CD4-positive, alpha-beta T cell treated with Interleukin-6 for 4 hours (primary cell): ENCODE results near the gene C2orf92.

Experiments
- DNase-seq: peaks from one replicate; pipeline ENCODE4 v3.0.0-alpha.2; 2020; ENCODE audit warnings: mixed read lengths

C2orf92 gene

DNA sequence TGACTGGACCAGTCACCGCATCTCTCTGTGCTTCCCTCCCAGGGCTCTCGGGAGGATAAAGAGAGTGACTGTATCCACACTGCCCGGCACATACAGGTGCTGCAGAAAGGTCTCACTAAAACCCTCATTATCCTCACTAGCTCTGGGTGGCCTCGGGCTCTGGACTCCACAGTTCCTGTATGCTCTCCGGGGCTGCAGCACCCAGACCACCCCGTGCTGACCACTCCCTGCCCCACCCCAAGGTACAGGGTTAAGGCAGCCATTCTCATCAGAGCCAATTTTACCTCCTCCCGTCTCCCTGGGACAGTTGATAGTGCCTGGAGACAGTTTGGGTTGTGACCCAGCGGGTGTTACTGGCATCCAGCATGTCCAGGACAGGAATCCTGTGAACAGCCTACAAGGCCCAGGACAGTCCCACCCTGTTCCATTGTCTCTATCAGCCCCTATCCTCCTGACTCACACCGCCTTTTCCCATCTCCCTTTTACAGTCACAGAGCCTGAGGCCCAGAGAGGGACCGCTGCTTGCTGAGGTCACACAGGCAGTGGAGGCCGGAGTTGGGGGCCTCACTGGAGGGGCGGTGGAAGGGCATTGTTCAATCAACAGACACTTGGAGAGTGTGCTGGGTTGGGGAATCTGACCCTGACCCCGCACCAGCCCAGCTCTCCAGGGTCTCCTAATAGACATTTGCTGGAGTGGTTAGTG, 45.6 kb downstream of the C2orf92 start:
- no peak for DNase-seq

GRCh38 chr2:97715951-97716694, 46.6 kb downstream of the C2orf92 start:
- no peak for DNase-seq

- no peak for DNase-seq
These were observed 47.4 kb downstream of the C2orf92 start for GRCh38 chr2:97716695-97717612.

DNA sequence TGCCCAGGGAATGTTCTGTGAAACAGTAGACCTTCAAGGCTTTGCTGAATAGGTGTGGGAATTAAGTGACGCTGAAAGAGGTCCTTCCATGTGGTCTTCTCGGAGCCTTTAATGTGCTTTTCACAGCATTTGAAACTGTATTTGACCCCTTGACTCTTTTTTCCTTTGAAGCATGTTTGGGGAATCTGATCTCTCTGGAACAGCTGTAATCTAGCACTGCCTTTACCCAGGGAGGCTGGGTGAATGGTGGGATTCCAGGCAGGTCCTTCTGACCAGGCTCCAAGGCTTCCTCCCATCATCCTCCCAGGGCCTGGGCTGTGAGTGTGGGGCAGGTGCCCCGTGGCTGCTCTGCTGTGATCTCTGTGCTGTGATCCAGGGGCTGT, 48.1 kb downstream of the C2orf92 start:
- DNase-seq: no peak

- peak; percentile 84 for DNase-seq
These were observed 48.8 kb downstream of the C2orf92 start for GRCh38 chr2:97718051-97718882.

DNA sequence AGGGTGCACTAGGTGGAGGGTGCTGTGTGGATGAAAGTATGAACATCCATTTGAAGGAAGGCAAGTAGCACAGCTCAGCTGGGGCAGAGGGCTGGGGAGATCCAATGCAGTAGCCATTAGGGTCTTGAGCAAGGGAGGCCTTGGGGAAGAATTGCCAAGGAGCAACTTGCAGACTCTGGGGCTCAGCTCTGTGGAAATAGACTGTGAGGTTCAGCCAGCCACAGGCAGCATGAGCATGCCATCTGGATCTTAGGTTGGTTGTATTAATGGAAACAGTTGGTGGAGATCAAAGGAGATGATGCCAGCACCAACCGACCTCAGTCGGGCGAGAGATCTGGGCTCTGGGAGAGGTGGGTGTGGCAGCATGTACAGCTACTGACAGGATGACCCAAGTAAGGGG, 49.4 kb downstream of the C2orf92 start:
- no peak for DNase-seq

- no peak for DNase-seq
These were observed 50.0 kb downstream of the C2orf92 start for GRCh38 chr2:97719362-97720155.

DNA sequence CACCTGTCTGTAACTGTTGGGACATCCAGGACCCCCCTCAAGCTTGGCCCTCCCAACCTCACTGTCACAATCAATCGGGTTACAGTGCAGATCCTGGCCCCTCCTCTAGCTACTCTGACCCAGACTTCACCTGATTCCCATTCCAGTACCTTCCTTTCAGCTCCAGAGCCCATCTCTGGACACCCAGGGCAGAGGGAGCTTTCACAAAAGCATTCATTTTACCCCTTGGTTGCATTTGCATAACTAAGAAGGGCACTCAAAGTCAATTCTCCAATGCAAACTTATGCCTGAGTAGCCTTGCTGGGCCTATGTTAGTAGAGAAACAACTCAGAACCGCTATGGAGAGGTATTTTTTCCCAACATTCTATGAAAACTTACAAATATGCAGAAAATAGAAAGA, 51.2 kb downstream of the C2orf92 start:
- DNase-seq: no peak

DNA sequence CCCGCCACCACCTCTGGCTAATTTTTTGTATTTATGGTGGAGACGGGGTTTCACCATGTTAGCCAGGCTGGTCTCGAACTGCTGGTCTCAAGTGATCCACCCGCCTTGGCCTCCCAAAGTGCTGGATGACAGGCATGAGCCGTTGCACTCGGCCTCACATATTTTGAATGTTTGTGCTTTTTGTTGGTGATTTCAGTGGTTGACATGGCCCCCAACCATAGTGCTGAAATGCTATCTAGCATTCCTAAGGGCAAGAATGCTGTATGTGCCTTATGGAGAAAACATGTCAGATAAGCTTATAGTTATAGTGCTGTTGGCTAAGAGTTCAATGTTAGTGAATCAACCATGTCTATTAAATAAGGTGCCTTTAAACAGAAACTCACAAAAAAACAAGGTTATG, 52.7 kb downstream of the C2orf92 start:
- no peak for DNase-seq

DNA sequence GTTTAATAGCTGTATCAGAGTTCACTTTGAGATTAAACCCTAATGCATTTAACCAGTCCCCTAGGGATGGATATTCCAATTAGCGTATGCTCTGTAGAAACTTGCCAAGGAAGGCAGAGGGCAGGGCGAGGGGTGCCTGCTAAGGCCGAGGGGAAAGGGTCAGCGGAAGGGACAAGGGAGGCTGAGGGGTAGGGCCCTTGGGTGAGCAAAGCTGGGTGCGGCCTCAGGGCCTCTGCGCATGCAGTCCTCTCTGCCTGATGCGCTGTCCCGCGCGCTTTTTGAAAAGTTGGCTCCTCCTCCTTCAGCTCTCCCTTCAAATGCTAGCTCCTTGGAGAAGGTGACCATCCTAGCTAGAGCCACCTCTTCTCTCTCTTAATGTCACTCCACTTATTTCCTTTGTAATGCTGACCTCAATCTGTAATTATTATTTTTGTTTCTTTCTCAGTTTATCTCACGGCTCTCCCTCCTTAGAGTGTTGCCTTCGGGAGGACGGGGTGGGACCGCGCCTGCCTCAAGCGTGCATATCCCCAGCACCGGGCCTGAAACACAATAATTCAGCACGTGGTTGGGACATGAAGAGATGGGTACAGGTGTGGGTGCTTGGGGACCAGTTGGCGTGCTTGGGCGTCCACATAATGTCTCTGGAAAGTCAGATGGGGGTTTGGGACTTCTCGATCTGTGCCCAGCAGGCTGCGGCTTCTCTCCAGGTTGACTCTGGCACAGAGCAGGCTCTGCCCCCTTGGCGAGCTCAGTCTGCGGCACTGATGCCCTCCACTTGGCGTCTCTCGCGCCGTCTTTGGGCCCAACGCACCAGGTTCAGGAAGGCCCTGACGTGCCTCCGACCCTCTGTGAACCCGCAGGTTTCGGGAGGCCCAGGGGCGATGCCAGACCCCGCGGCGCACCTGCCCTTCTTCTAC, 53.9 kb downstream of the C2orf92 start:
- no peak for DNase-seq

GRCh38 chr2:97724073-97724410, 54.5 kb downstream of the C2orf92 start:
- DNase-seq: no peak

DNA sequence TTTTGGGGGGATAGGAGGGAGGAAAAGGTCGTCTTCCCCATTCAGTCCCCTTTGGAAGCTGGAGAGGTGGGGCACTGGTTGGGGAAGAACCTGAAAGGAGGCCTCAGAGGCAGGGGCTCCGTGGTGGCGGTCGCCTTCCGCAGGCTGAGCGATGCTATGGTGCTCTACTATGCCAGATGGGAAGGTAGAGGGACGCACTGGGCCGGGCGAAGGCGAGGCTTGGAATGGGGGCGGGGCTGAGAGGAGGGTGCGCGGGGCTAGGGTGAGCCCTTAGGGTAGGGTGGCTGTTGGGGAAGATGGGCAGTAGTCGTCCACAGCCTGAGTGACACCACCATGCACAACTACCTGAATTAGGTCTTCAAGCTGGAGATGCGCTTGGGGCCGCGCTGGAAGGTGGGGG, 55.0 kb downstream of the C2orf92 start:
- no peak for DNase-seq

- DNase-seq: no peak
These were observed 55.6 kb downstream of the C2orf92 start for GRCh38 chr2:97724946-97725688.

GRCh38 chr2:97726261-97727064, 57.0 kb downstream of the C2orf92 start:
- no peak for DNase-seq

- no peak for DNase-seq
These were observed 57.8 kb downstream of the C2orf92 start for GRCh38 chr2:97727296-97727695.

GRCh38 chr2:97728091-97728731, 58.7 kb downstream of the C2orf92 start:
- peak; percentile 35 for DNase-seq

GRCh38 chr2:97730245-97730644, 60.7 kb downstream of the C2orf92 start:
- DNase-seq: no peak

GRCh38 chr2:97731274-97732020, 61.9 kb downstream of the C2orf92 start:
- no peak for DNase-seq
